ENCODE data around the gene ALDH18A1.

- no peak for TF ChIP-seq POLR2AphosphoS2 (conservative IDR thresholded peaks at IDR 0.05; ENCODE audit: low read length)
- TF ChIP-seq POLR2A (IDR thresholded peaks at IDR 0.05; ENCODE audit: low read length): no peak
- TF ChIP-seq EP300 (IDR thresholded peaks at IDR 0.05): no peak
- no peak for TF ChIP-seq CTCF (IDR thresholded peaks at IDR 0.05)
- no peak for TF ChIP-seq MYC (IDR thresholded peaks at IDR 0.05; ENCODE audit: borderline replicate concordance, low read length)
- no peak for TF ChIP-seq USF2 (IDR thresholded peaks at IDR 0.05)
- no peak for TF ChIP-seq CEBPB (IDR thresholded peaks at IDR 0.05)
- no peak for TF ChIP-seq SREBF2 (IDR thresholded peaks at IDR 0.05)
- TF ChIP-seq RCOR1 (IDR thresholded peaks at IDR 0.05; ENCODE audit: low read depth, low read length): no peak
- no peak for TF ChIP-seq CBX2 (IDR thresholded peaks at IDR 0.05; ENCODE audit: borderline replicate concordance, low read depth)
- TF ChIP-seq RFX5 (IDR thresholded peaks at IDR 0.05): no peak
Measured at GRCh38 chr10:95663496-95663895, 7.0 kb upstream of the ALDH18A1 start.
